ENCODE data around the gene ERC1. TPM values are rescaled to one million over a fixed set of nuclear protein-coding genes. Genes with fewer than 3 reads are reported as not detected.
A peak's percentile ranks its signal among the peaks of the same experiment; 100 is the strongest.

ERC1 gene
- total and polyA plus RNA-seq, 2 donors (not counting 3 experiments of a cell fraction or from before 2014, with no cell fraction given), result 11.7 to 66.1 TPM

- TF ChIP-seq FOS (IDR thresholded peaks at IDR 0.05; ENCODE audit: borderline replicate concordance, insufficient read depth, low read length) (peak; percentile 48), CTCF (IDR thresholded peaks at IDR 0.05; ENCODE audit: extremely low read depth in 1 of 2, insufficient read depth in 1 of 2, low read depth in 1 of 2, low read length in 2 of 2) (no peak)
- no peaks in the 10 kb centered on the region for H3K36me3 ChIP-seq (ENCODE audit: control insufficient read depth in 2 of 2, extremely low read depth in 1 of 2, insufficient read depth in 2 of 2, low read length in 2 of 2)
- dilution Hi-C loops (cut with MboI; ENCODE audit: extremely low pct_ligation_motif_present, low sequenced_read_pairs), result no loop called here
- H3K27ac ChIP-seq (ENCODE audit: insufficient read depth, low read depth, low read length), result no peak overlapping the region
- H4K20me1 ChIP-seq (replicated peaks; ENCODE audit: control insufficient read depth, extremely low read depth, insufficient read depth, low read length), result no peaks in the 10 kb centered on the region
- no peak overlapping the region for H3K4me3 ChIP-seq (replicated peaks in 1 of 3; ENCODE audit: insufficient read depth in 1 of 3, low read depth in 1 of 3, low read length in 3 of 3)
- no peaks in the 10 kb centered on the region for H3K9me3 ChIP-seq (replicated peaks; ENCODE audit: control insufficient read depth, insufficient read depth, low read length)
- intact Hi-C loops (cut with micrococcal nuclease), result loop anchor here (5.0 kb wide), 1 partner anchor 139 kb away; no protein-coding TSS in a partner anchor
- no TSS peak for BruUV-seq (replicated peaks)
- DNase-seq (ENCODE audit: low read depth, low spot score) (peak; percentile 46), FAIRE-seq (peak; percentile 57)
- H3K4me1 ChIP-seq (ENCODE audit: control insufficient read depth, extremely low read depth, insufficient read depth, low read length), result peaks cover 12% of the 10 kb centered on the region
- H3K9me1 ChIP-seq (replicated peaks; ENCODE audit: control insufficient read depth, extremely low read depth, insufficient read depth, low read length), result no peaks in the 10 kb centered on the region
- H3K27me3 ChIP-seq (ENCODE audit: control insufficient read depth in 2 of 2, insufficient read depth in 2 of 2, low read length in 2 of 2), result no peaks in the 10 kb centered on the region
- no peak overlapping the region for H3K9ac ChIP-seq (replicated peaks; ENCODE audit: extremely low read depth, insufficient read depth, low read length)
- ChIA-PET POLR2A (no interaction called here), CTCF (interaction anchor here (0.8 to 4.3 kb wide), 2 partner anchors 14 to 139 kb away, joined by 3 to 48 read pairs; no protein-coding TSS in a partner anchor)
- no peaks in the 10 kb centered on the region for H3K79me2 ChIP-seq (ENCODE audit: control insufficient read depth, insufficient read depth, low read length)
- H3K4me2 ChIP-seq (ENCODE audit: insufficient read depth, low read length), result peak overlapping the region; percentile 28
- peak overlapping the region; percentile 72 for H2AFZ ChIP-seq (ENCODE audit: low read depth, low read length)
Observed at GRCh38 chr12:953776-954175, 37.2 kb upstream of the ERC1 start.

GRCh38 chr12:954741-955140 is 36.3 kb upstream of the ERC1 start:
- BruUV-seq (replicated peaks), result no TSS peak
- H3K4me1 ChIP-seq (ENCODE audit: control insufficient read depth, extremely low read depth, insufficient read depth, low read length), result peaks cover 17% of the 10 kb centered on the region
- dilution Hi-C loops (cut with MboI; ENCODE audit: extremely low pct_ligation_motif_present, low sequenced_read_pairs) (no loop called here), intact Hi-C loops (cut with micrococcal nuclease) (loop anchor here (5.0 kb wide), 1 partner anchor 138 kb away; no protein-coding TSS in a partner anchor)
- no peaks in the 10 kb centered on the region for H3K27me3 ChIP-seq (ENCODE audit: control insufficient read depth in 2 of 2, insufficient read depth in 2 of 2, low read length in 2 of 2)
- H3K4me3 ChIP-seq (replicated peaks in 1 of 3; ENCODE audit: insufficient read depth in 1 of 3, low read depth in 1 of 3, low read length in 3 of 3), result no peak overlapping the region
- H2AFZ ChIP-seq (ENCODE audit: low read depth, low read length), result no peak overlapping the region
- TF ChIP-seq CTCF (IDR thresholded peaks at IDR 0.05; ENCODE audit: extremely low read depth in 1 of 2, insufficient read depth in 1 of 2, low read depth in 1 of 2, low read length in 2 of 2) (no peak), POLR2A (IDR thresholded peaks at IDR 0.05; ENCODE audit: low read depth, low read length) (no peak), FOS (IDR thresholded peaks at IDR 0.05; ENCODE audit: borderline replicate concordance, insufficient read depth, low read length) (no peak), JUN (IDR thresholded peaks at IDR 0.05; ENCODE audit: borderline replicate concordance, insufficient read depth, insufficient read length, low read depth) (no peak), EZH2 (IDR thresholded peaks at IDR 0.05; ENCODE audit: borderline replicate concordance, low read depth, low read length, severe bottlenecking) (no peak), MAX (IDR thresholded peaks at IDR 0.05; ENCODE audit: insufficient read depth, insufficient read length) (no peak), POLR2AphosphoS5 (IDR thresholded peaks at IDR 0.05; ENCODE audit: insufficient read depth, low read depth, low read length) (no peak), MYC (IDR thresholded peaks at IDR 0.05; ENCODE audit: low read depth, low read length) (no peak), GATA2 (IDR thresholded peaks at IDR 0.05; ENCODE audit: insufficient read depth, insufficient read length, low read depth, low read length) (no peak)
- DNase-seq (ENCODE audit: low read depth, low spot score), result no peak
- no peaks in the 10 kb centered on the region for H3K36me3 ChIP-seq (ENCODE audit: control insufficient read depth in 2 of 2, extremely low read depth in 1 of 2, insufficient read depth in 2 of 2, low read length in 2 of 2)
- H3K79me2 ChIP-seq (ENCODE audit: control insufficient read depth, insufficient read depth, low read length), result no peaks in the 10 kb centered on the region
- H3K4me2 ChIP-seq (ENCODE audit: insufficient read depth, low read length), result no peak overlapping the region
- H3K9ac ChIP-seq (replicated peaks; ENCODE audit: extremely low read depth, insufficient read depth, low read length), result no peak overlapping the region
- POLR2A ChIA-PET, result no interaction called here
- FAIRE-seq, result no peak
- CTCF ChIA-PET, result interaction anchor here (4.3 kb wide), 1 partner anchor 138 kb away, joined by 48 read pairs; no protein-coding TSS in a partner anchor
- no peak overlapping the region for H3K27ac ChIP-seq (ENCODE audit: insufficient read depth, low read depth, low read length)
- H3K9me3 ChIP-seq (replicated peaks; ENCODE audit: control insufficient read depth, insufficient read depth, low read length), result no peaks in the 10 kb centered on the region
- no peaks in the 10 kb centered on the region for H3K9me1 ChIP-seq (replicated peaks; ENCODE audit: control insufficient read depth, extremely low read depth, insufficient read depth, low read length)
- no peaks in the 10 kb centered on the region for H4K20me1 ChIP-seq (replicated peaks; ENCODE audit: control insufficient read depth, extremely low read depth, insufficient read depth, low read length)
